ENCODE data around the gene ERC2.

Gene ERC2

DNA sequence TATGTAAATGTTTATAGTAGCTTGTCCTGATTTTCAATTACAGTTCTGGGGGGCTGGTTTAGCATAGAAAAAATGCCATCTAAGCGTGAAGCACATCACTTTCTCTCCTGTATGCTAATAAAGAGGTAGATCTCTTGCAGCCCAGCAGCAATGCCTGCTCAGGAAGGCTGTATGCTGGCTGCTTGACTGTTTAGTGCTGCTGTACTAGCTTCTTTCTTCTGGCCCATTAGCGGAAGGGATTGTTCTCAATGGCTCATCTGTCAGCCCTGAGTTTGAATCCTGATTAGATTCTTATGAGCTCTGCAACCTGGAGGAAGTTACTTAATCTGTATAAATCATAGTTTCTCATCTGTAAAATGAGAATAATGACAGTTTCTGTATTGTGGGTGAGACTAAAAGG is 478.9 kb downstream of the ERC2 start:
- no peak for DNase-seq (ENCODE audit: low read depth in 2 of 2)

DNA sequence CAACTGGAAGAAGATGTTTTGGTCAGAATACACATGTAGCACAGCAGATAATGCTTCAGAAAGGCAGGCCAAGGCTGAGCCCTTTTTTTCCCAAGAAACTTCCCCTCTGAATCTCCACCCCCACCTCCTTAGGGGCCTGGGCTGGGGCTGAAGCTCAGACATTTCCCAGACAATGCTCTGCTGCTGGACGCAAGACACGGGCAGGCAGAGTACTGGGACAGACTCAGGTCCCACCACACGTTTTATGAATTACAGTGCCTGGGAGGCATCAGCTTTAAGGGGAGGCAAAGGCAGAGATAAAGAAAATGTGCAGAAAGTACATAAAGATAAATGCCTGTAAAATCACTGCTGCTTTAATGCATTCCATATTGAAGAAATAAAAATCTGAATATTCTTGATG is 479.4 kb downstream of the ERC2 start:
- no peak for DNase-seq (ENCODE audit: low read depth in 2 of 2)

DNA sequence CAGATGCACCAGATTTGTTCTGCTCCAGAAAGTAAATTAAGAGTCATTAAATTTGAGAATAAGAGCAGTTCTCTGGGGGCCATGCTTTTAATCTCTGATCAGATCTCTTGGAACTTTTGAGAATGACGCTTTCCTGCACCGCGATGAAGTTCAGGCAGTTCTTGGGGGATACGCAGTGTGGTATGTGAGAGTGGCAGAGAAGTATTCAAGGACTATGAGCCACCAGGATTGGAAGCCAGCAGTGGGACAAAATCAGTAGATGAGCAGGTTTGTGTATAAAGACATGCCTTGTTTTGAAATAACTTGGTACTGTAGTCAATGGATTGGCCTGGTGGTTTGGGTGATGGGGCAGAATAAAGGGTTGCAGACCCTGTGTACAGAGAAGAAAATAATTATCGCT is 483.6 kb downstream of the ERC2 start:
- no peak for DNase-seq (ENCODE audit: low read depth in 2 of 2)

DNA sequence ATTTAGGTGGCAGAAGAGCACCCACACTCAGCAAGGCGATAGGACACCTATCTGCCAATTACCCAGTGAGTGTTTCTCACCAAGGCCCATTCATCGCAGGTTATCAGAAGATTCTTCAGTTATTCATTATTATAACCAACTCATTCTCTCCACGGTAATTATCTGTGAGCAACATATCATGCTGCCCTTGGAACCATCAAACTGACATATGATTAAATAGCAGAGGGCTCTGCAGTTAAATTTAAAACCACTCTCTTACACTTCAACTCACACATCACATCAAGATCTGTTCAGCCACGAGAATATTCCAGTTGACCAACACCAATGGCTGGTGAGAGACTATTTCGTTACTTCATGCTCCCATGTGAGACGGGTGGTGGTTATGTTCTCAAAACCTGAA is 489.3 kb downstream of the ERC2 start:
- no peak for DNase-seq (ENCODE audit: low read depth in 2 of 2)

DNA sequence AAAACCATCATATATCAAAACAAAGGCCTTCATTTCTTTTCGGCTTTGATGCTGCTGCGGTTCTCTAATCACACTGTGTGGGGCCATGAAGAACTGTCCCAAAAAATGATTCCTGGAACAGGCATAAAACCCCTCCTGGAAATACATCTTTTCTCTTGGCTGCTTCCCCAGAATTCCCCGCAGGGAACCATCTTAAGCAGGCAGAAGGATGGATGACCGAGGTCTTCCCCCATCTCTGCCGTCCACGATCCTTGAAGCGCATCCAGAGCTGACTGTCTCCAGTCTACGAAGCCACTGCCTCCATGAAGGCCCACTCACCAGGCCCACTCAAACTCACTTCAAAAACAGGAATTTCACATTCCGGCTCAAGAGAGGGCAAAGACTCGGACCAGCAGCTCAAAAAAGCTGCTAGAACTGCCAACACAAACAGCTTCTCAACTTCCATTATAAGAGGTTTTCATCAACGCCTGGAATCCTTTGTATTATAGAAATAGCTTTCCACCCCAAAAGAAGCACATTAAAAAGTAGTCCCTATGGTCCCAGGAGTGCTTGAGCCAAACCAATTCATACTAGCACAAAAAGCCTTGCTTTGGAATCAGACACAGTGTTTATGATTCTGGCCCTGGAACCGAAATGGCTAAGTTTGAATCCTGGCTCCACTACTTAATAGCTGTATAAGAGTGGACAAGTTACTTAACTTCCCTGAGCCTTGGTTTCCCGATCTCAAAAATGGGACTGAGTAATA is 493.7 kb downstream of the ERC2 start:
- DNase-seq (ENCODE audit: low read depth in 2 of 2), result no peak

DNA sequence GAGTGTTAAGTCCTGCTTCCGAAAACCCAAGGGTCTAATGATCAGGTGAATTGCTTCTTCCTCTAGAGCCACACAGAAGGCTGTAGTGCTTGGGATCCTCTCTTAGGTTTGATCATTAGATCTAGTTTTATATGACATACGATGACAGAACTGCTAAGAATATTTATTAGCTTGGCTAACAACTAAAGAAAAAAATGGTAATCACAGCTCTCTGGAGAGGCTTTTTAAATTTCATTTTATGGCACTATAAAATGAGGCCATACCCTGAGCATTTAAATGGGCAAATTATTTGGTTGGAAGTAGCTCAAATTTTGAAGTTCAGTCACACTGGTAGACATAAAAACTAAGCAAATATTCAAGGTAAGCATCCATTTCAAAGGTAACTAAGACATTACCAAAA is 498.6 kb downstream of the ERC2 start:
- no peak for DNase-seq (ENCODE audit: low read depth in 2 of 2)

DNA sequence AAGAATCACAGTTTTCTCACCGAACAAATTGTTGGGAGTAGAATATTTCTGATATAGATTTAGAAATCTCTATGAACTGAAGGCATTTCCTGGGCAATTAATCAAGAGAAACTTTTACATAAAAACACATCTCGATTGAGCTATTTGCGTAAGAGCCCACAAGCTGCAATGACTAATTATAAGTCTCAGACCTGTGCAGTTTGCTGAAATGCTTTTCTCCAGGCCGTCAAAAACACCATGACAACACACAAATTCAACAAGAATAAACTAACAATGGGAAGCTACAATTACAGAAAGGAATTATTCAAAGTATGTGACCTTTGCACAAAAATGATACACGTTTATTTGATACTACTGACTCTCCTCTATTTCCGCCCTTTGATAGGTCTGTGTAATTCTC is 499.9 kb downstream of the ERC2 start:
- DNase-seq (ENCODE audit: low read depth in 2 of 2), result no peak

DNA sequence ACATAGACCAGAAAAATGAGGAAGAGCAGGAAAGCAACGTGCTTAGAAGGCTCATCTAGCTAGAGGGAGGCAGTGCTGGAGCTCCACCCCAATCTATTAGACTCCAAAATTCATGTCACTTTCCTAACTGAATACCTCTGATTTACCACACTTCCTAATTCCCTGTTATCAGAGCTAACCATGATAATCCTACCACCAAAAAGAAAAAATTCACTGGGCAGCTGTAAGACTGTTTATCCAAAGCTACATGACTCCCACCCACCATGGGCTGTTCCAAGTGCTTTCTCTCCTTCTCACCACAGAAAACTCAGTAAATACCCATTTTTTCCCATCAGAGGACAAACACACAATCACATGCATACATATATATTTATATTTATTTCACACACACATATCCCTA is 501.7 kb downstream of the ERC2 start:
- DNase-seq (ENCODE audit: low read depth in 2 of 2), result no peak

DNA sequence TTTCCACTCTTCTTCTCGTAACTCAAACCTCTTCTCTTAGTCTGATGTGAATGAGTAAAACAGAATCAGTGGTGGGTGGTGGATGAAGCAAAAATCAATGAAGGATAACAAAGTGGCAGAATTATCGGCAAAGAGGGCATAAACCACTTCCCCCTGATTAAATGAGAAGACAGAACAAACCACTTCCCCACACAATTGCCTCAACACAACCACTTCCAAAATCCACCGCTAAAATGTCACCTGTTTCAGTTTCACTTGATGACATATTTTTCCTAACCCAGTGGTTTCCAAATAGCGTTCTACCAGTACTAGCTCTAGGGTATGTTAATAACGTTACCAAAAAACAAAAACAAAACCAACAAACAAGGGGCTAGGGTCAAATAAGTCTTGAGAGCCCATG is 502.5 kb downstream of the ERC2 start:
- no peak for DNase-seq (ENCODE audit: low read depth in 2 of 2)

DNA sequence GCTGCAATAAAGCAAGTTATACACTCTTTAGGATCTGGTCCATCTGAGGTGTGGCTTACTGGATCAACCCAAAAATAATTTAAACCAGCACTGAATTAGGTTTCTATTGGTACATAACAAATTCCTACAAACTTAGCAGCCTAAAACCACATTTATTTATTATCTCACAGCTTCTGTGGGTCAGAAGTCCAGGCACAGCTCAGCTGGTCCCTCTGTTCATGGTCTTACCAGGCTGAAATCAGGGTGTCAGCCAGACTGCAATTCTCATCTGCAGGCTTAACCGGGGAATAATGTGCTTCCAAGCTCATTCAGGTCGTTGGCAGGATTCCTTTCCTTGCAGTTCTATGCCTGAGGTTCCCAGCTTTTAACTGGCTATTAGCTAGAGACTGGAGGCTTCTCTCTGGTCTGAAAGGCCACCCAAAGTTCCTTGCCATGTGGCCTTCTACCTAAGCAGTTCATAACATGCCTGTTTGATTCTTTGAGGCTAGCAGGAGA is 503.7 kb downstream of the ERC2 start:
- DNase-seq (ENCODE audit: low read depth in 2 of 2), result no peak

DNA sequence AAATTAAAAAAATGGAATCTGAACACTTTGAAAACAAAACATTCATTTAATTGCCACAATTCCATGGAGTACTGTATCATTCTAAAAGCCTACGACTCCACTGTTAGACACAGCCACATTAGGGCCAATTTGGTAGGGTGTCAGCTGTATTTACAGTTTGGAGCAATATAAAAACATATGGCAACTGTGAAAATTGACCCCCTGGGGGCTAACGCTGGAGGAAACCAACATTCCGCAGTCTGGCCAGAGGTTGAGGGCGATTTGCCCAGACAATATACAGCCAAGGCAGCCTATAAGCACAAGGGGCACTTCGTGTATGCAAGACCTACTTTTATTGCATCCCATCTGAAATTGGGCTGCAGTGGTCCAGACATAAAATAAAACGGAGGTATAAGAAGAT is 504.7 kb downstream of the ERC2 start:
- DNase-seq (ENCODE audit: low read depth in 2 of 2), result no peak

DNA sequence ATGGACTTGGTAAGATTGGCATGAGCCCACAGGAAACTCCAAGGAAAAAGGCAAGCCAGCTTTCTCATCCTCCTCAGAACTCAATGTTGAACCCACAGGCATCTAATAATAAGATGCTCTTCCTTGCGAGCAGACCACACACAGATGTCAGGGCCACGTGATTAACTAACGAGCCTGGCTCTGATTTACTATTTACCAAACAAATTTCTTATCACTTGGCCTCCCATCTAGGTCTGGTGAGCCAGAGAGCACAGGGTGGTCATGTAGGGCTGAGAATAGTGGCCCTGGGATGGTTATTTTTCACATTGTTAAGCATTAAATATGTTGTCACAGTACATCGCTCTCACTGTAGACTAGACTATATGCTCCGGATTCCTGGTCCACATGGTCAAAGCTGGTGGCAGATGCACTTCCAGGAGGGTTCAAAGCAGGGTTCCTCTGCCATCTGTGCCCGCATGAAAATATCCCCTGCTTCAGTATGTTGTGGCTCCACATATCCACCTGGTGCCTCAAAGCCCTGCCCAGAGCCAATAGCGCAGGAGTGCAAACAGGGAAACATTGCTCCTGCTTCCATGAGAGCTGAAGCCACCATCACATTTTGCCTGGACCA is 508.7 kb downstream of the ERC2 start:
- no peak for DNase-seq (ENCODE audit: low read depth in 2 of 2)

DNA sequence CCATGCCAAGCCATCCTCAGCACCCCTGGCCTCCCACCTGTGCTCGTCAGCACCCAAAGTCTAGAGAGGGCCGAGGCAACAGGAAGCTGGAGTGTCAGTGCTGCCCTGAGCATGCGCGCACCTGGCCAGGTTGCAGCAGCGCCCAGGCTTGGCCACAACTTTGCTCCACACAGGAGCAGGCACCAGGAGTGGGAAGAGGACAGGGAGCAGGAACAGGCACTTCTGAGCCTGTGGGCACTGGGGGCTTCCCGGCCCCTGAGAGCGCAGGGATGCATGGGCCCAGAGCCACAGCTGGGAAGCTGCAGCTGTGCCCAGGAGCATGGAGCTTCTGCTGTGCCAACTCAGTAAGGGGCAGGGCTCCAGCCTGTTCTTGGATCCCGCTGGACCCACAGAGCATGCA is 509.7 kb downstream of the ERC2 start:
- no peak for DNase-seq (ENCODE audit: low read depth in 2 of 2)

DNA sequence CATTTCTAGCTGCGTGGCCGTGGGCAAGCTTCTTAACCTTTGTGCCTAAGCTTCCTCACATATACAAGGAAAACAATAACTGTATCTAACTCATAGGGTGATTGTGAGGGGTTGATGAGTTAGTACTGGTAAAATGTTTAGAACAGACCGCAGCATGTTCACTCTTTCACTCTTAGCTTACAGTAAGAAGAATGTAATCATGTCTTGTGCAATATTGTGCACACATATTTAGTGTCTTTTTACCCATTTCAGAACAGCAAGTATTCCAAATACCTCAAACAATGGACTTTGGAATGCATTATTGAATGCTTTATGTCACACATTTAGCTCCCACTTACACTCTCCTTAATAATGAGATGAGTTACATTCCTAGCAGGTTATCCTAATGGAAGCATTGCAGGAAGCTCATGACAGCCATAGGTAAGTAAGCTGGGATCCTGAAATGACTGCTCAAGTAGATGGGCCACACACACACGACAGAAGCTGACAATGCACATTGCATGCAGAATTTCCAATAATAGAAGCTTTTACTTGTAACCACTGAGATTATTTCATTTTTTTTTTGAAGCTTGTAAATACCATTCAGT is 512.3 kb downstream of the ERC2 start:
- DNase-seq (ENCODE audit: low read depth in 2 of 2), result no peak

DNA sequence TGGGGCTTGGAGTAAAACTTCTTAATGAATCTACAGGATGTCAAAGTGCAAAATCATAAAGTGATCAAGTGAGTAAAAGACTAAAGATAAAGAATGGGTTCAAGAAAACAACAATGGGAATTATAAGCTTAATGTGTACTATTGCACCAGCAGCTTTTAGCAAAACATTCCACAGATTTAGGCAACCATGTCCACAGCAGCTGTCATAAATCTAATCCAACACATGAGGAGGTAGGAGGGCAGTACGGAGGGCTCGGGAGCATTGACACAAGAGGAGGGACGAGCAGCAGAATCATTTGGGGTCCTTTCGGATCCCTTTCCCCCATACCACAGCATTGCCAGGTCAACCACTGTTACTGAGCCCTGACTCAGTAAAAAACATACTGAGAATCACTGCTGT is 516.9 kb downstream of the ERC2 start:
- no peak for DNase-seq (ENCODE audit: low read depth in 2 of 2)

DNA sequence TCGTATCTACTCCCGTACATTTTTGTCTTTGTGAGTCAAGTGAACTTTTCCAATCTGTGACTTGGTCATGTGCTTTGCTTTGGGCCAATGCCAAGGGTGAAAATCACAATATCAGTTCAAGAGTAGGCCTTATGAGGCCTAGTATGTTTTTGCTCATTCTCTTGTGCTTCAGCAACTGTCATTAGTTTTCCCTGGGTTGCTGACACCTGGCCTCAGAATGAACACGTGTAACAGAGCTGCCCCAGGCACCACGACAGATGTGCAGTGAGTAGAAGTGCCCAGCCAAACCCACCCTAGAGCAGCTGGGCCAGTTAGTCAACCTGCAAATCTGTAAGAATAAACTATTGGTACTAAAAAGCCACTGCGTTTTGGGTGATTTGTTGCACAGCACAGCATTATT is 520.9 kb downstream of the ERC2 start:
- DNase-seq (ENCODE audit: low read depth in 2 of 2), result no peak

DNA sequence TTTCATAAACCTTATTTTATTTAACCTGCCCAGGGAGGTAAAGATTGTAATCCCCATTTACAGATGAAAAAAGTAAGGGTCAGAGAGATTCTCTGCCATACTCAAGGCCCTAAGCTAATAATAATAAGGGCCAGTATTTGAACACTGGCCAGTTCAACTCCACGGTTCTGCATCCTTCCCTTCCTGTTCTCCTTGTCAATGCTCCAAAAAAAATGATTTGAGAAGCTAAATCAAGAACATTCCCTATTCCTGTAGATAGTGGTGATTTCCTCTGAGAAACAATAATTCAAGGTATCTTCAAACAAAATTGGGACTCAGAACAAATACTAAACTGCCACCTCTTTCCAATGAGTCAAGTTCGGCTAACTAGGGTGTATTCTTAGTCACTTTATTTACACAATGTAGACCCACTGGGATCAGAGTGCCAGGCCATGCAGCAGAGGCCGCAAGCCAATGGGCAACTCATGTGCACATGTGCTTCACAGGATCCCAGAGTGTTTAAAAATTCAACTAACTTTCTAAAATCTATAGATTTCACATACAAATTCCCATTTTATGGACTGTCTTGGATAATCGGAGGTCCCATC is 521.6 kb downstream of the ERC2 start:
- no peak for DNase-seq (ENCODE audit: low read depth in 2 of 2)

DNA sequence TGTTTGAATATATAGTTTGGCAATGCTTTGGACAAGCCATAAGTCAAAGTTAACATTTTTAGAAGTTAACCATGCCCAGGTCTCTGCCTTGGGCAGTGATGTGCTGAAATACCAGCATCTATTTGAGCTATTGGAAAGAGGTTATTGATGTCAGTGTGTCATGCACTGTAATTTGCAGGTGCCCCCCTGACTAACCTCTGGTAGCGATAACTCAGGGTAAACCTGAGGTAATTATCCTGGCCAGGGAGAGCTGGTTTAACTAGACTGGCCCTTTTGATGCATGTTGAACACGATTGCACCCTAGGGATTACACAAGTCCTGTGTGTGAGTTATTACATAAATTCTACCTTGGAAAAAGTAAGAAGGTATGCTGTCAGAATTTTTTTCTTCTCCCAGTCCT is 525.4 kb downstream of the ERC2 start:
- DNase-seq (ENCODE audit: low read depth in 2 of 2), result no peak

DNA sequence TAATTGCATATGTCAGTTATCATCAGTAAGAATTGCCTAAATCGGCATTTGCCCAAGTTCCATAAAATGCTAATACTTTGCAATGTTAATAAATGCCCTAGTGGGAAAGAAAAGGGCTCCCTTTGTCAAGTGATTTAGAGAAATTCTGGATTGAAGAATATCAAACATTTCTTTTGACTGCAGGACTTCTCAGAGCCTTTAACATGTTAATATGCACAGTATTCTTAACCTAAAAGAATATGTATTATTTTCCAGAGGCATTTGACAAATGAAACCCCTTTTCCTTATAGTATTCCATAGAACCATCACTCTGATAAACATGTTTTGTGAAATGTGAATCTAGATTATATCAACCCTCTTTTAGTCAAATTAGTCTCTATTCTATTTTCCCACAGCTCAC is 529.0 kb downstream of the ERC2 start:
- no peak for DNase-seq (ENCODE audit: low read depth in 2 of 2)

DNA sequence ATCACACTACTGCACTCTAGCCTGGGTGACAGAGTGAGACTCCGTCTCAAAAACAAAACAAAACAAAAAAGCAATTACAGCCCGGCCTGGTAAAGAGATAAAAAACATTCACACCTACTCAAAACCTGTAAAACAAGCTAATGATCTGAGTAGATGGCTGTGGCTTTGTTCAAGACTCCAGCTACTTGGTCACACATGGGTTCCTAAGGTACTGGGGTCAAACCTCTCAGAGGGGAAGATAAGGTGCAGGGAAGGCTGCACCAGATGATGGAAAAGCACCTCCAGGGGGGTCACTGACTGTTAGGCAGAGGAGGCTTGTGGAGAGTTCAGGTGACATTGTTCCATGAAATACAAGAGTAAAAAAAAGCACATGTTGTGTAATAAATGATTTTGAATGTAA is 531.0 kb downstream of the ERC2 start:
- DNase-seq (ENCODE audit: low read depth in 2 of 2), result no peak

DNA sequence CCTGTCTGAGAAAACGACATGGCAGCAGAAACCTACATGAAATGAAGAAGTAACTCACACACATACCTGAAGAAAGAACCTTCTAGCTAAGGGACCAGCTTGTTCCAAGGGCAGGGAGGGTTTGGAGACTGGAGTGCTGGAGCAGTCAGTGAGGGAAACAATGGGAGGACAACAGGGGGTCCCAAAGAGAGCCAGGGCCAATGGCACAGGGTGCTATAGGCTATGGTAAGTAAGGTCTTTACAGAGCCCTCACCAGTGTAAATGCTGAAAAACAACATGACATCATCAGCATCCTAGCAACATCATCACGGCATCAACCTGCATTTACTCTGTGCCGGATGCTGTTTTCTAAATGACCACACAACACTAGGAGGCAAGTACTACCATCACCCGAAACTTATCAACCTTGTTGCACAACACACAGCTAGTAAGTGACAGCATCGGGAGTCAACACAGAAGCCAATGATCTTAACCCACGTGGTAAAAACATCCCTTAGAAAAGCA is 531.7 kb downstream of the ERC2 start:
- DNase-seq (ENCODE audit: low read depth in 2 of 2), result no peak

DNA sequence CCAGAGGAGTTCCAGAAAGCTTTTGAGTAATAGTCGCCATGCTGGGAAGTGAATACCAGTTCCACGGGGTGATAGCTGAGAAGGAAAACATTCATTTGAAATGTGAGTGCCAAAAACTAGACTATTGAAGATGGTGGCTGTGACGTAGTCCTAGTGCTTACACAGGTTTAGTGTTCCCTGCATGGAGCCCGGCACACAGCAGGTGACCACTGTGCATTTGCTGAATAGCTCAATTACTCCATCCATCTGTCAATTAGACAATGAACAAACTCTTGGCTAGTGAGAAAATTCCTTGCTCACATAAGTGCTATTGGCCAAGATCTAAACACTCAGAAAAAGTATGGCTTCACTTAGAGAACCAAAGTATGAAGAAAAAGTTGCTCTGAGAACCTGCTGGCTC is 533.0 kb downstream of the ERC2 start:
- DNase-seq (ENCODE audit: low read depth in 2 of 2), result no peak

DNA sequence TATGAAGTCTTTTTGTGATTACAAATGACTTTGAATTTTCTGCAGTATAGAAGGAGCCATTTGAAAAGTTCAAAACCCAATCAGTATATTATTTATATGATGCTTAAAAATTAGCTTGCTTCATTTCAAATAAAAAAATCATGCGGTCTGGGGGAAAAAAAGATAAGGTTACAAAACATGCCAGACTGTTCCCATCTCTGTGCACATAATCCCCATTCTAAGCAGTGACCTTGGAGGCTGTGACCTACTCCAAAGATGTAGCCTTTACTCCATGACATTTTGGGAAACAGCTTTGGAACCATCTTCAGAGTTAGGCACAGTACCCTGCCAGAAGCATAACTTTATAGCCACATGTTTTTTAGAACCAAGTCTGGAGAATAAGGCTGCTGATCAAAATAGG is 533.5 kb downstream of the ERC2 start:
- DNase-seq (ENCODE audit: low read depth in 2 of 2), result no peak

Measured in stimulated activated CD8-positive, alpha-beta memory T cell treated with anti-CD3 and anti-CD28 coated beads, Interleukin-15, amount 100 ng/mL, for 48 hours (primary cell).